Stimulated activated CD8-positive, alpha-beta memory T cell treated with anti-CD3 and anti-CD28 coated beads, Interleukin-2, amount 100 ng/mL, for 1 hour (primary cell): ENCODE results near the gene GMDS.

ENCODE experiments used
- DNase-seq, 2 donors: peaks; one replicate each; pipeline ENCODE4 v3.0.0-alpha.2; 2020; ENCODE audit warnings: low read depth in 2 of 2

Gene GMDS

GRCh38 chr6:1591243-1591642 lies 654.2 kb downstream of the GMDS start:
- DNase-seq: no peak

- DNase-seq: no peak
Observed at GRCh38 chr6:1590580-1590979, 654.8 kb downstream of the GMDS start.

- no peak for DNase-seq
Observed at GRCh38 chr6:1589208-1589607, 656.2 kb downstream of the GMDS start.

- DNase-seq: no peak
Observed at GRCh38 chr6:1587977-1588376, 657.4 kb downstream of the GMDS start.

GRCh38 chr6:1587546-1587945 lies 657.9 kb downstream of the GMDS start:
- DNase-seq: no peak

GRCh38 chr6:1586861-1587450 lies 658.4 kb downstream of the GMDS start:
- no peak for DNase-seq

DNA sequence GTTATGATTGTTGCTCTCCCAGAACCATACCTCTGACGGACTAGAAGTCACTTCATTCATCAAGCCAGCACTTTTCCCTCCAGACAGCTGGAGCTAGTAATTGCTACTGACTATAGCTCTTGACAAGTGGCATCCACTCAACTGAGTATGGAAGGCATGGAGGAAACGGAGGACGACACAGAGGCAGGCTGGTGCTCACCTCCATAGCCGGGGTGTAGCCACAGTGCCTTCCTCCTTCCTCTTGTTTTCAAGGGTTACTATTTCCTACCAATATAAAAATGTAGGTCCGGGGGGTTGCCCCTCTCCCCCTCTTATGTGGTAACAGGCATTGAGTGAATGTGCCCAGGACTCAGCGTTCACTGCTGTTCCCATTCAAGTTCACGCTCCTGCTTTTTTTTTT lies 659.1 kb downstream of the GMDS start:
- DNase-seq: no peak

DNA sequence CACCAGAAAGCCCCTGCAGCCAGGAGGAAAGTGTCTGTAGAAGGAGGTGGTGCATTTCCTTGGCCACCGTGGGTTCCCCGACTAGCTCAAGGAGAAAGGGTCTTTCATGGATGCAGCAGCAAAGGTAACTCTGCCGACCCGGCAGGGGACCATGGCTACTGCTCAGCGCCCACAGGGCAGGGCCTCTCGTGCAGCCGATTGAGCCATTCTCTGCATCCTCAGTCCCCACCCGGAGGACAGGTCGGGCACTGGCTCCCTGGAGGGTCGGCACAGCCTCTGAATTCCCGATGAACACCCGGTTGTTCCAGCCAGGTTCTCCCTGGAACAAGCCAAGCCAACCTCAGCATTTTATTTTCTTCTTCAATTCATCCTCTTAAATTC lies 659.7 kb downstream of the GMDS start:
- DNase-seq: no peak

DNA sequence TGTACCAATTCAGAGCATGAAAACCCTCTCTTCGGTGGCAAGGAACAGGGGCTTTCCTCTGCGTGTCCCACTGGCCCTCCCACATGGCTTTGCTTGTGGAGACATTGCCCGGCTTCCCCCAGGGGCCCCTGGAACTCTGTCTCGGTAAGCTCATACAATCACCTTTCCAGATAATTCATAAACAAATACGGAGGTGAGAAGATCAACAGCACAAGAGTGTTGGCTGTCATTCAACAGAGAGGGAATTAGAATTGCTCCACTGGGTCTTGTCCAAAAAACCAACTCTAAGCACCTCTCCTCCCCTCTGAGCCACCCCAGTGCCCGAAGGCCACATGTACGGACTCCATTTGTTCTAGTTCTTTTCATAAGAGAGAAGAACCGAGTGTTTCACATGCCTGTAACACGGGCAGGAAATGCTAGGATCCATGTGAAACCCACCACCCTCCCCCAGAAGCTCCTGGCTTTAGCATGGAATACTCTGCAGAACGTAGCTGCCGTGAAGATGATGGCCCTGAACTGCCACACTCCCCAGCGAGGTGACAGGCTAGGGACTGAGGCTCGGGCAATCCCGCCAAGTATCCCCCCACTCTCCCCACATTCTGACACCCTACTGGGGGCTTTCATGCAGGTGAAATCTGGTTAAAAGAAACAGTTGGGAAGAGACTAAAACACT lies 660.3 kb downstream of the GMDS start:
- no peak for DNase-seq

- no peak for DNase-seq
Observed at GRCh38 chr6:1584146-1584545, 661.3 kb downstream of the GMDS start.

GRCh38 chr6:1581120-1581991 lies 664.0 kb downstream of the GMDS start:
- DNase-seq: no peak

GRCh38 chr6:1580585-1580984 lies 664.8 kb downstream of the GMDS start:
- DNase-seq: no peak

DNA sequence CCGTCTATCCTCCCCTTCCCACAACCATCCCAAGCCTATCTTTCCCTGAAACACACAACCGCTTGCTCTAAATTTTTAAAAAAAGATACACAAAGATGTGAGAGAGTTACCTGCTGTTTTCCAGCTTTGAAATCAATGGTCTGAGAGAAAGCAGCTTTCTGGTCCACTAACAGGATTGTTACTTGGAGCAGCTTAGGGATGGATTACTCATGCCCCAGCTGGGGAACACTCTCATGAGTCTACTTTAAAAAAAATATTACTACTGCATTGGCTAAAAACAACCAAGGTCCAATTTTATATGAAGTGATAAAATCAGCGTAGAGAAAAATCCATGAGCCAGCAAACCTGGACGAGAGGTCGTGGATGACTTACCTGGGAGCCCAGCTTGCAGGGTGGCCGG lies 665.3 kb downstream of the GMDS start:
- DNase-seq: no peak

DNA sequence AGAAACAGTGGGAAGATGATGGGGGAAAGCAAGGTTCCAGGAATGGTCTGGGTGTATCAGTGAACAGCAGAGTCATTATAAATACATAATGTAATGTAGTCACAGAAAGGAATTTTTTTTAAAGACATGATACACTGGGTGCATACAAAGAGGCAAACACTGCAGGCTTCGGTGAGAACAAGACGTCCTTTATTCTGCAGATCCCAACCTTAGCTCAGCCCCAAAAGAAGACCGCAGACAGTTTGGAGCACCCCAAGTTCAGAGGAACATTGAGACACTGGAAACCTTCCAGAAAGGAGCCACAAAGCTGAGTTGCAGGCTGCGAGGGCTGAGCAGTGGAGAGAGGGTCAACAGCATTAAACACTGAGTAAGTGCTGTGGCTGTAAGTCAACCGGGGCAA lies 666.3 kb downstream of the GMDS start:
- no peak for DNase-seq

GRCh38 chr6:1577896-1578745 lies 667.3 kb downstream of the GMDS start:
- DNase-seq: no peak

- DNase-seq: no peak
Observed at GRCh38 chr6:1577146-1577680, 668.2 kb downstream of the GMDS start.

DNA sequence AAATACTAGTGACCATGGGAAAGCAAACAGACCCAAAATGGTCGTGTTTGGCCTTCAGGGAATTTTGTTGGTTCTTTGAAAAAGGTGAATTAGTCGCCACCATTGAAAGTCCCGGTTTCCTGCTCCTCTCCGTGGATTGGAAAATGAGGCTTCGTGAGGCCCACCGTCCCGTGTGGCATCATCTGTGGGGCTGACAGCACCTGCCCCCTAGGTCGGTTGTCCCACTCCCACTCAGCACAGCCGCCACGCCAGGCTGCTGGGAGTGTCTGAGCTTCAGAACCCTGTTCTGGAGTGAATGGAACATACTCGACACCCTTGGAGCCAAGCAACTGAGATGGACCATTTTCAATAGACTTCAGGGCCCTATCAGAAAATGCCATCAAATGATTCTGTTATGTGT lies 668.7 kb downstream of the GMDS start:
- no peak for DNase-seq

- no peak for DNase-seq
Observed at GRCh38 chr6:1576166-1576565, 669.2 kb downstream of the GMDS start.

DNA sequence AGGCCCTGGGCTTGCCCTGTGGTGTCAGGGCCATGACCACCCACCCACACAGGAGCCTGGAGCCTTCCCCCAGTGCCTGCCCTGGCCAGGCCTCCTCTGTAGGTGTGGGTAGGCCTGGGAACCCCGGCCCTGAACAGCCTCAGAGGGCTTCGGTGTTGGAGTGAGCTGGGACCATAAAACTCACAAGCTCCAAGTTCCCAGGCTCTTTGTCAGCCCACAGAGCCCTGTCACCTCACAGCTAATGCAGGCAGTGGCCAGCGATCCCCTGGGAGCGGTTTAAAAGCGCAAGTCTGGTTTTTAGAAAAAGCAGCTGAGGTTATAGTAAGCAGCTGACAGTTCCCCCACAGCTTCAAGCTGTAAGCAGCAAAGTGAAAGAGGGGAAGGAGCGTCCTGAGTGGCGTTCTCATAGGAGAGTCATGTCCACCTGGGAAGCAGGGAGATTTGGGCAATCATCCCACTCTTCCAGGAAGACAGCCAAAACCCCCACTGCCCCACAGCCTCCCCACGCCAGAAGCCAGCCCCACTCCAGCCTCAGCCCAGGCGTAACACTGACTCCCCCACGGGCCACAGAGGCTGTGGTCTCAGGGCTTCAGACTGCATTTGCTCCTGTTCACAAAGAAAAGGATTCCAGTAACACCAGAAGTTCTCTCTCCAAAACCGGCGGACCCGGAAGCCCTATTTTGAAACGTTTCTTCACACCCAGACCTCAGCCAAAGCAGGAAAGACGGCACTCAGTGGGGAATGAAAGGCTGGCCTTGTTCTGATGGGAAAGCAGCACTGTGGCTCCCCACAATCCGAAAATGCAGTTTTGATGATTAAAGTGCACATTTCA lies 670.0 kb downstream of the GMDS start:
- no peak for DNase-seq

GRCh38 chr6:1574890-1575209 lies 670.6 kb downstream of the GMDS start:
- DNase-seq: no peak
